IPS-20b (cell line): ENCODE measurements around the gene PSORS1C1.

ENCODE experiments used
- H3K27ac ChIP-seq: one replicate; pipeline ENCODE4 v1.5.1; 2013; ENCODE audit warnings: low read length
- H3K27me3 ChIP-seq: 2 replicates; pipeline ENCODE4 v1.6.1; 2013; ENCODE audit warnings: mild to moderate bottlenecking, low read length, inconsistent platforms; ENCODE audit not compliant: insufficient read depth
- H3K36me3 ChIP-seq: 2 replicates; pipeline ENCODE4 v1.6.1; 2013; ENCODE audit warnings: low read depth, mild to moderate bottlenecking, inconsistent platforms, low read length, moderate library complexity; ENCODE audit not compliant: insufficient read depth
- H3K4me1 ChIP-seq: 2 replicates; pipeline ENCODE4 v1.6.1; 2013; ENCODE audit warnings: mild to moderate bottlenecking, control low read depth, inconsistent platforms, low read length, moderate library complexity; ENCODE audit not compliant: insufficient read depth
- H3K4me3 ChIP-seq: 2 replicates; pipeline ENCODE4 v1.5.1; 2013; ENCODE audit warnings: mild to moderate bottlenecking, low read length, inconsistent platforms
- H3K9ac ChIP-seq: 2 replicates; pipeline ENCODE4 v1.6.1; 2013; ENCODE audit warnings: low read depth, mild to moderate bottlenecking, inconsistent platforms, low read length, moderate library complexity
- H3K9me3 ChIP-seq: 2 replicates; pipeline ENCODE4 v1.6.1; 2013; ENCODE audit warnings: mild to moderate bottlenecking, low read depth, low read length, inconsistent platforms; ENCODE audit not compliant: insufficient read depth

PSORS1C1 gene

DNA sequence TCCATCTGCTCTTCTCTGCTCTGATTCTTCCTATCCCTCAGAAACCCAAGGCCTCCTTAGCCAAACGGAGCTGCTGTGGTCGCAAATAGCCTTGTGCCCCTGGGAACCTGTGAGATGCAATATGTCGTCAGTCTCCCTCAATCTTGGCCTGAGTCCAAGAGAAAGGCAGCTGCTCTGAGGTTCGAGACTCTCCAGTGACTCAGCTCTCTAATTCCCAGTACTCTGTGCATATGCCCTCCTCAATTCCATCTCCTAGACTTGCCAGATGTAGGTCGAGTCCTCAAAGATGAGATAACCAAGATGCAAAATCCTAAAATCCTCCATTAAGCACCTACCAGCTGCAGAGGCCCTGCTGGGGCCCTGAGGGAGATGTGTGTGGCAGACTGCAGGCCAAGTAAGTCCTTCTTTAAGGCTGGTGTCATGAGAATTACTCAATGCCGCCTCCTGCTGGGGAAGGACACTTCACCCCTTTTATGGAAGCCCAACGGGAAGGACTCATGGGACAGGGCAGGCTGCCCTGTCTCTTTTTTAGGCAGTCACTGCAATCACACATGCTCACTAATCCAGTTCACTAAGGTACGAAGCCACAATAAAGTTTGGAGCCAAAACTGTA lies 30.8 kb upstream of the PSORS1C1 start:
- no peak overlapping the region for H3K9ac ChIP-seq
- no peaks in the 10 kb centered on the region for H3K9me3 ChIP-seq
- peaks cover 7% of the 10 kb centered on the region; the same call in 1 of the 2 replicates for H3K4me1 ChIP-seq
- no peak overlapping the region for H3K27ac ChIP-seq
- H3K36me3 ChIP-seq: no peaks in the 10 kb centered on the region
- 0 out of 2 replicates have a peak, but pooled peaks cover 6% of the 10 kb centered on the region for H3K27me3 ChIP-seq
- H3K4me3 ChIP-seq: no peak overlapping the region

DNA sequence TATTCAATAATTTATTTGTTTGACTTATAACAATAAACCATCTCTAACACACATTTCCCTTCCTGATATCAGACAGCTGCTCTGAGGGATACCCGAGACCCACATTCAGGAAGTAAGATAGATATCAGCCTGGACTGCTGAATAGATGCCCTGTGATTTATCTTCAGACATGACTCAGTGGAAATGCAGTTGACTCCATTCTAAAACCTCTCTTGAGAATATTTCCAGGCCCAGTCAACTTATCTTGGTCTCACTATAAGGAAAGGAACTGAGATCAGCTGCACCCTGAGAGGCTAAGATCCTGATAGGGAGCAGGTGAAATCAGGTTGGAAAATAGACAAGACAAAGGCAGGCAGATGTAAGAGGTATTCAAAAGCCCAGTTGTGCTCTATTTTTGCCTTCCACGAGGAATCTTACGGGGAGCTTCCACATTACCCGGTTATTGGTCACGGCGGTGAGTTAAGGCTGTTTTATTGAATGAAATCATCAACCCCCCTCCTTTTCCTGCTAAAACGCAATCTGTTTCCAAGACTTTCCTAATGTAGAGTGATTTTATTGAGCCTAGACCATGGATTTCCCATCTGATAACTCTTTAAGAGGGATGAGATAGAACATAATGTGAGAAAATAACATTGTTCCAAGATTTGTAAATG lies 27.7 kb upstream of the PSORS1C1 start:
- H3K4me3 ChIP-seq: no peak overlapping the region
- H3K9ac ChIP-seq: no peak overlapping the region
- peaks cover 3% of the 10 kb centered on the region; the same call in 1 of the 2 replicates for H3K4me1 ChIP-seq

DNA sequence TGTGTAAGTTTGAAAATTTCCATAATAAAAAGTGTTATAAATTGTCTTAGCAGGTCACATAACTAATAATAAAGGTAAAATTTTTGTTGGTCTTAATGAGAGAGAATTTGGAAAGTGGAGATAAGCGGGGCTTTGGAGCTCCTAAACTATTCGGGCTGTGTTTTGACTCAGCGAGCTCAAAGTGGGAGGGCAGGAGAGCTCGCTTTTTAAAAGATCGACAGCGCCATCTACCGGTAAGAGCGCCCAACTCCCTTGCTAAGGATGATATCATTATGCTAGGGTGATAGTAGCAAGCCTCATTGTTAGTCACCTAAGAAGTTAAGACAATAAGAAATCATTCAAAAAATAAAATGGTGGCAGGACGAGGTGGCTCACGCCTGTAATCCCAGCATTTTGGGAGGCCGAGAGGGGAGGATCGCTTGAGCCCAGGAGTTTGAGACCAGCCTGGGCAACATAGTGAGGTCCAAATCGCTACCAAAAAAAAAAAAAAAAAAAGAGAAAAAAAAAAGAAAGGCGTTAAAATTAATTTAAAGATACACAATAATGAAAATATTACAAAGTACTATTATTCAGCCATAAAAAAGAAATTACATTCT lies 27.0 kb upstream of the PSORS1C1 start:
- Histone ChIP-seq H3K36me3 (no peaks in the 10 kb centered on the region), H3K9ac (no peak overlapping the region), H3K27ac (no peak overlapping the region), H3K4me1 (peaks cover 3% of the 10 kb centered on the region; the same call in 1 of the 2 replicates), H3K27me3 (0 out of 2 replicates have a peak, but pooled peaks cover 6% of the 10 kb centered on the region), H3K9me3 (no peaks in the 10 kb centered on the region), H3K4me3 (no peak overlapping the region)

More for the DNA sequence above, 27.7 kb upstream of the PSORS1C1 start:
- no peak overlapping the region for H3K27ac ChIP-seq
- H3K9me3 ChIP-seq: no peaks in the 10 kb centered on the region
- no peaks in the 10 kb centered on the region for H3K36me3 ChIP-seq
- H3K27me3 ChIP-seq: 0 out of 2 replicates have a peak, but pooled peaks cover 6% of the 10 kb centered on the region

DNA sequence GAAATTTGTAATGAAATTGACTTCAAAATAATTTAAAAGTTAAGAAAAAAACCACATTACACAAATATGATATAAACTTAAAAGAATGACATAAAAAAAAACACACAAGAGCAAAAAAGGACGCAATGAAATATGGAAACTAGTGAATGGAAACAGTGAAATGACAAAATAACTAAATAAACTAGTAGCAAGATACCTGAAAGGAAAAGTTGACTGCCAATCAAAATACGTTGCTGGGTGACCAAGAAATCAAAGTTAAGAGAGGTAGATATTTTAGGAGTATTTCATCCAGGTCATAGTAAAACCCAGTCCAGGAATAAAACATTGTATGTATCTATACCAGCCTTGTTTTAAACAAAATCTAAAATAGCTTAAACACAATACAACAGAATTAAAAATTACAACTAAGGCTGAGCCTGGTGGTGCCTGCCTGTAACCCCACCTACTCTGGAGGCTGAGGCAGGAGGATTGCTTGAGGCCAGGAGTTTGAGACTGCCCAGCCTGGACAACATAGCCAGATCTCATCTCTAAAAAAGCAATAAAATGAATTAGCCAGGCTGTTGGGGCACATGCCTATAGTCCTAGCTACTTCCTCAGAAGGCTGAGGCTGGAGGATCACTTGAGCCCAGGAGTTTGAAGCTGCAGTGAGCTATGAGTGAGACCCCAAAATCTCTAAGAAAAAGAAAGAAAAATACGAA lies 24.2 kb upstream of the PSORS1C1 start:
- H3K36me3 ChIP-seq: no peaks in the 10 kb centered on the region
- H3K4me3 ChIP-seq: no peak overlapping the region
- H3K9me3 ChIP-seq: no peaks in the 10 kb centered on the region
- H3K27me3 ChIP-seq: 0 out of 2 replicates have a peak, but pooled peaks cover 6% of the 10 kb centered on the region
- H3K9ac ChIP-seq: no peak overlapping the region
- peaks cover 6% of the 10 kb centered on the region; the same call in 1 of the 2 replicates for H3K4me1 ChIP-seq
- H3K27ac ChIP-seq: no peak overlapping the region

DNA sequence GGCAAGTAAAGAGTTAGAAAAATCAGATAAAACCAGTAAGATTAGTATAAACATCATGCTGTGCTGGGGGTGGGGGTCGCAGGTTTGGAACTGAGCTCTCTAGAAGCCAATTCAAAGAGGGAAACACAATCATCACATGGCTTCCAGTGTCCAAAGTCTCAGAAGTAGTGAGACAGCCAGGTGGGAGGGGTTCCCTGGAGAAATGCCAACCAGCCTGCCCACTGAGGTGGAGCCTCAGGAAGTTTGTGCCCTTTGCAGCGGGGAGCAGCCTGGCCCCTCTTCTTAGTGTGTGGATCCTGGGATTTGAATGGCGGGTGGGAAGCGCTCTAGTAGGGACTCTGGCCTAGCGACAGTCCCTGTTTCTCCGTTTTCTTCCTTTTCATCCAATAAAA lies 23.6 kb upstream of the PSORS1C1 start:
- H3K4me1 ChIP-seq: peaks cover 6% of the 10 kb centered on the region; the same call in 1 of the 2 replicates

DNA sequence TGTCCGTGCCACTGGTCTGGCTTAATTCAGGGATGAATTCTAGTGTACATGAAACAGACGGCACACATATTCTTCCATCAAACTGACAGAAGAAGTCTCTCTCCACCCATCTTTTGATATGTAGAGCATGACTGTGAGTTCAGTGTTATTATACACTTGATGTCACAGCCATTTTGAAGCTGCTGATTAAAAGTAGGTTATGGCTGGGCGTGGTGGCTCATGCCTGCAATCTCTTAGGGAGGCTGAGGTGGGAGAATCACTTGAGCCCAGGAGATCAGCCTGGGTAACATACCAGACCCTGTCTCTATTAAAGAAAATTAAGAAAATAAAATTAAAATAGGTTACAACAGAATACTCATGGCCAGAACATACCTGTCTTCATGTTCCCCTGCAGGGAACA lies 22.9 kb upstream of the PSORS1C1 start:
- H3K27me3 ChIP-seq: 0 out of 2 replicates have a peak, but pooled peaks cover 5% of the 10 kb centered on the region
- no peak overlapping the region for H3K4me3 ChIP-seq
- H3K9me3 ChIP-seq: no peaks in the 10 kb centered on the region
- peaks cover 6% of the 10 kb centered on the region; the same call in 1 of the 2 replicates for H3K4me1 ChIP-seq
- no peak overlapping the region for H3K27ac ChIP-seq
- H3K9ac ChIP-seq: no peak overlapping the region
- no peaks in the 10 kb centered on the region for H3K36me3 ChIP-seq

More for the DNA sequence above, 23.6 kb upstream of the PSORS1C1 start:
- H3K9ac ChIP-seq: no peak overlapping the region
- H3K4me3 ChIP-seq: no peak overlapping the region
- 0 out of 2 replicates have a peak, but pooled peaks cover 6% of the 10 kb centered on the region for H3K27me3 ChIP-seq
- H3K36me3 ChIP-seq: no peaks in the 10 kb centered on the region
- no peak overlapping the region for H3K27ac ChIP-seq
- H3K9me3 ChIP-seq: no peaks in the 10 kb centered on the region

DNA sequence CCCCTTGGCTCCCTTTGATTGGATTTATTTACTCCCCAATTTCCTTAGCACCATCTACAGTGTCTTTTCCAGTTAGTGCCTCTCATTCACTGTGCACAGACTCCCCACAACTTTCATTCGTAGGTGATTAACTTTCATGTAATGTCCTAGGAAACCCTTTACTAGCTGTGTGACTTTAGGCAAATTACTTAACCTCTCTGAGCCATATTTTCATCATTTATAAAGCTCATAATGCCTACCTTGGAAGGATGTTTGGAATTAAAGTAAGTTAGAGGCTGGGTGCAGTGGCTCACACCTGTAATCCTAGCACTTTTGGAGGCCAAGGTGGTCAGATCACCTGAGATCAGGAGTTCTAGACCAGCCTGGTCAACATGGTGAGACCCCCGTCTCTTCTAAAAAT lies 22.4 kb upstream of the PSORS1C1 start:
- Histone ChIP-seq H3K27ac (no peak overlapping the region), H3K9me3 (no peaks in the 10 kb centered on the region), H3K36me3 (no peaks in the 10 kb centered on the region), H3K4me3 (no peak overlapping the region), H3K9ac (no peak overlapping the region), H3K27me3 (no peaks in the 10 kb centered on the region), H3K4me1 (peaks cover 4% of the 10 kb centered on the region; the same call in 1 of the 2 replicates)

DNA sequence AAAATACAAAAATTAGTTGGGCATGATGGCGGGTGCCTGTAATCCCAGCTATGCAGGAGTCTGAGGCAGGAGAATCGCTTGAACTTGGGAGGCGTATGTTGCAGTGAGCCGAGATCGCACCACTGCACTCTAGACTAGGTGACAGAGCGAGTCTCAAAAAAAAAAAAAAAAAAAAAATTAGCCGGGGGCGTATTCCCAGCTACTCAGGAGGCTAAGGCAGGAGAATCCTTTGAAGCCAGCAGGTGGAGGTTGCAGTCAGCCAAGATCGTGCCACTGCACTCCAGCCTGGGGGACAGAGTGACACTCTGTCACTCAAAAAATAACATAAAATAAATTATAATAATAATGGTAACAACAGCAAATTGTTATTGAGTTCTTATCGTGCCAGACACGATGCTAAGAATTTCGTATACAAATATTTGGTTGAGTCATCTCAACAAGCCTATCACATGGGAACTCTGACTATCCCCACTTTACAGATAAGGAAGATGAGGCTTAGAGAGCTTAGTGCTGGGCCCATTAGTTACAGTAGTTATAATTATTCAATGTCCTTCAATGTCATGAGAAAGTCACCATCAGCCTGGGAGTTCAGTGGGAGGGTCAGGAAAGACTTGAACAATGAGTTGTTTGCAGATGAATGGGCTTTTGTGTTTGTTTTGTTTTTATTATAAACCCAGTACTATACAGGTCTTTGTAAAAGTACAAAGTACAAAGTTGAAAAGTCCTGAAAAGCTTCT lies 21.7 kb upstream of the PSORS1C1 start:
- Histone ChIP-seq H3K27ac (no peak overlapping the region), H3K9ac (no peak overlapping the region), H3K36me3 (no peaks in the 10 kb centered on the region), H3K27me3 (no peaks in the 10 kb centered on the region), H3K9me3 (no peaks in the 10 kb centered on the region), H3K4me1 (peaks cover 3% of the 10 kb centered on the region; the same call in 1 of the 2 replicates), H3K4me3 (no peak overlapping the region)

DNA sequence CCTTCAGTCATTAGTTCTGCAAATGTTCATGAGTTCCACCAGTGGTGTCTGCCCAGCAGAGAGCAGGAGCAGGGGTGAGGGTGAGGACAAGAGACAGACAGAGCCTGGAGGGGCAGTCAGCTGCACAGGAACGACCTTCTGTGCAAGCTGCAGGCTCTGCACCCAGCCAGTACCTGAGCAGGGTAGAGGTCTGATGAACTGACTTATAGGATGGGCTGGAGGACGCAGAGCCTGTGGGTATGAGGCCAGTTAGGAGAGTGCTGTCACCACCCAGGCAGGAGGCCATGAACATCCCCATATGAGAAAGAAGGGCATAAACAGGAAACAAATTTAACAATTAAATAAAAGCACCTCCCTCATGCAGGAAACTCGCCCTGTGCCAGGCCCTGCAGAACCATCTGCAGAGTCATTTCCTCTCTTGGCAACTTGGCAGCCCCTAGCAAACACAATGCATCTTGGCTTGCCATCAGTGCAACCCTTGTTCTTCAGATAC lies 20.2 kb upstream of the PSORS1C1 start:
- no peaks in the 10 kb centered on the region for H3K27me3 ChIP-seq
- H3K27ac ChIP-seq: no peak overlapping the region
- H3K4me1 ChIP-seq: peaks cover 3% of the 10 kb centered on the region; the same call in 1 of the 2 replicates
- H3K36me3 ChIP-seq: no peaks in the 10 kb centered on the region
- no peaks in the 10 kb centered on the region for H3K9me3 ChIP-seq
- no peak overlapping the region for H3K9ac ChIP-seq
- no peak overlapping the region for H3K4me3 ChIP-seq

DNA sequence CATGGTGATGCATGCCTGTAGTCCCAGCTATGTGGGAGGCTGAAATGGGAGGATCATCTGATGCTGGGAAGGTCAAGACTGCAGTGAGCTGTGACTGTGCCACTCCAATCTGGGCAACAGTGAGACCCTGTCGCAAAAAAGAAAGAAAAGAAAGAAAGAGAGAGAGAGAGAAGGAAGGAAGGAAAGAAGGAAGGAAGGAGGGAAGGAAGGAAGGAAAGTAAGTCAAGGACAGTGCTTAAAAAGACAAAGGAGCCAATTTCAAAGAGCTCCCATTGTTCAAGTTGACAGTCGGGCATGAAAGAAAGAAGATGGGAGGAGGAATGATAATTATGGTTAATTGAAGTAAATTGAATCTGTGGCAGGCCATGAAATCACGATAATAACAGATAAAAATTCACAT lies 18.4 kb upstream of the PSORS1C1 start:
- H3K9ac ChIP-seq: no peak overlapping the region
- no peaks in the 10 kb centered on the region for H3K27me3 ChIP-seq
- no peak overlapping the region for H3K27ac ChIP-seq
- H3K36me3 ChIP-seq: no peaks in the 10 kb centered on the region
- H3K9me3 ChIP-seq: no peaks in the 10 kb centered on the region
- no peak overlapping the region for H3K4me3 ChIP-seq
- H3K4me1 ChIP-seq: peaks cover 3% of the 10 kb centered on the region; the same call in 1 of the 2 replicates

DNA sequence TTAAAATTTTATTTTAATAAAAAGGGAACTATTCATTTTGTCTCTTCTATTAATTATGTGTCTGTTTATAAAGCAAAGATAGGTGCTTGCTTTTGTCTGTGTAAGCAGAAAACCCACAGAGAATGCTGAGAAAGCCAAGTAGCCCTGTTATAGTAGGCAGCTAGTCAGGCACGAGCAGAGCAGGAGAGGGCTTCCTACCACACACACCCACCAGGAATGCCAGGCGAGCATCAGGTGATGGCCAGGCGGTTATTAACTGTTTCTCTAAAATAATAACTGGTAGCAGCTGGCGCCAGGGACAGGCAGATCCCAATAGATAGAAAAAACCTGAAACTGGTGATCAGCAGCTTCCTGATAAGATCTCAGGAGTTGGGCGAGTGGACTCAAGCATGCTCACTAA lies 17.9 kb upstream of the PSORS1C1 start:
- Histone ChIP-seq H3K9ac (no peak overlapping the region), H3K4me1 (peaks cover 3% of the 10 kb centered on the region; the same call in 1 of the 2 replicates), H3K9me3 (no peaks in the 10 kb centered on the region)

More for the DNA sequence above, 17.9 kb upstream of the PSORS1C1 start:
- no peaks in the 10 kb centered on the region for H3K27me3 ChIP-seq
- H3K27ac ChIP-seq: no peak overlapping the region
- H3K36me3 ChIP-seq: no peaks in the 10 kb centered on the region
- H3K4me3 ChIP-seq: no peak overlapping the region
